ENCODE results near the gene SLC1A7.
A peak's percentile ranks its signal among the peaks of the same experiment; 100 is the strongest.
"Not testable (repeated sequence)": the region's sequence is repeated elsewhere in the genome, so short reads cannot be mapped to it uniquely, and the experiment has no call there.

SLC1A7 gene

DNA sequence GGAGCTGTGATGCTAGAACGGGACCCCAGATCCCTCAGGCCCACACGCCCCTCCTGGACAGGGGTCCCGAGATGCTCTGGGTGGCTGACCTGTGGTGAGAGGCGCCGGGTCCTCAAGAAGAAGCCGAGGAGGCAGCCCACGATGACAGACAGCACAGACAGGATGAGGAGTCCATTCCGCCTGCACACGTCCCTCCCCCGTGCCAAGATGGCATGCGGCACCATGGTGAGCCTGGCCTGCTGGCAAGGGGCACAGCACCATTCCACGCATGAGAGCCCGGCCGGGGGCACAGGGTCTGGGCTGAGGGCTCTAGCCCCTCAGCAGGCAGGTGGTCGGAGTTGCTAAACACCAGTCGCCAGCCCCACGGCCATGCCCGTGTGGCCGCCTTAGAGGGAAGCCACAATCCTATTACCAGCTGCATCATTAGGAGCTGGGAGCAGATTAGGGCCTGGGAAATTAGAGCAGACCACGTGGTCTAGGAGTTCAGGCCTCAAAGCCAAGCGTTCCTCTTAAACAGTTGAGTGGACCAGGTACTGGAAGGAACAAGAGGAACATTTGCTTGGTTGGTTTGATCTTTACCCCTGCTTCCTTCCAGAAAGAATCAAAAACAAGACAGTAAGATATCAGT lies at the start of gene SLC1A7:
SLC1A7 (minus strand) TSS at position 413 of the 628 bp plus-strand sequence; CDS start at position 224, 189 bp downstream.
- DNase-seq = no peak

DNA sequence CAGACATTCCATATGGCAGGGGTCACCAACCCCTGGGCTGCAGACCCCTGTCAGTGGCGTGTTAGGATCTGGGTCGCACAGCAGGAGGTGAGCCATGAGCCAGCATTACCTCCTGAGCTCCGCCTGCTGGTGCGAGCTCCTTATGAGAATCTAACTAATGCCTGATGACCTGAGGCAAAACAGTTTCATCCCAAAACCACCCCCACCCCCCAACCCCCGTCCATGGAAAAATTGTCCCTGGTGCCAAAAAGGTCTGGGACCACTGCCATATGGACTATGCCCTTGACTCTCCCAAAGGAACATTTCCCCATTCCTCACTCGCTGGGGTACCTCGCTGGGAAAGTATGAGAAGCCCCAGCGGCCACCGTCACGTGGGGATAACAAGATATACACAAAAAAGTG lies 47.8 kb upstream of the SLC1A7 start:
- DNase-seq = no peak

DNA sequence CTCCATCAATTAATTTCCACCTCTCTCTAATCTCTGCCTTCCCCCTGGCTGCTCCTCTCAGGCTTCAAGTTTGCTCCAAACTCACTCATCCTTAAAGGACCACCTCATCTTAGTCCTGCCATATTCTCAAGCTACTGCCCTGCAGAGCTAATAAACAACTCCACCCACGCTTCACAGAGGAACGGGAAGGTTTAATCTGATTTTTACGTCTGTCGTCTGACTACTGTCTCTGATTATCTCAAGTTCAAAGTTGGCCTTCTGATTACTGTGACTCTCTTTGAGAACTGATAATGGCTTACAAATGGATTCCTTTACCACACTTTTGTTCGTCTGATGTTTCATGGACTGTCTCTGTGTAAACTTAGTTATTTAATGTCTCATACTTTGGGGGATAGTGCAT lies 46.6 kb upstream of the SLC1A7 start:
- DNase-seq = no peak

DNA sequence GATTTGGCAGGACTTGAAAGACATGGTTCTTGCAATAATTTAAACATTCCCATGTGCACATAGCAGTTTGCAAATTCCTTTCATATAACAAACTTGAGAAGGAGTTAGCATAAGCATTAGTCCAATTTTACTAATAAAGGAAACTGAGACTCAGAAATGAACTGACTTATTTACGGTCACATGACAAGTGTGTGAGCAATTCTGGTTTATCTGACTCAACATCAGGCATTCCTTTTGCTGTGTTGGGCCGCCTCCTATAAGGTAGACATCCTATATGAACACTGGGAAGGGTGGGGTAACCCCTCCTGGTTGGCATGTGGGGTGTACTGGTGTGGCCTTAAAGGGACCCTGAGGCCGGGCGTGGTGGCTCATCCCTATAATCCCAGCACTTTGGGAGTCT lies 45.7 kb upstream of the SLC1A7 start:
- no peak for DNase-seq

DNA sequence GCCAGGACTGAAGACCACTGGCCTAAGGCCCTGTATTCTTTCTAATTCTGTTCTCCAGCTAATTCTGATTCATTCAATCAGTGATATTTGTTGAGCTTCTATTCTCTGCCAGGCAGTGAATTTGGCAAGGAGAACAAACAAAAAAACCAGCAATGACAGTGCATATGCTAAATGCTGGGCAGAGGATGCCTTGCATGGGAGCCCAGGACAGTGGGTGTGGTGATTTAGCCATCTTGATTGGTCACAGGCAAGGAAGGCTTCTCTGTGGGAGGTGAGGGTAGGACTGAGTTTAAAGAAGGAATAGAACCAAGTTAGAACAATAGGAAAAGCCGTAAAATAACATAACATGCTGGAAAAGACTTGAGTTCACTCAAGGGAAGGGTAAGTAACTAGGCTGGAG lies 45.0 kb upstream of the SLC1A7 start:
- no peak for DNase-seq

DNA sequence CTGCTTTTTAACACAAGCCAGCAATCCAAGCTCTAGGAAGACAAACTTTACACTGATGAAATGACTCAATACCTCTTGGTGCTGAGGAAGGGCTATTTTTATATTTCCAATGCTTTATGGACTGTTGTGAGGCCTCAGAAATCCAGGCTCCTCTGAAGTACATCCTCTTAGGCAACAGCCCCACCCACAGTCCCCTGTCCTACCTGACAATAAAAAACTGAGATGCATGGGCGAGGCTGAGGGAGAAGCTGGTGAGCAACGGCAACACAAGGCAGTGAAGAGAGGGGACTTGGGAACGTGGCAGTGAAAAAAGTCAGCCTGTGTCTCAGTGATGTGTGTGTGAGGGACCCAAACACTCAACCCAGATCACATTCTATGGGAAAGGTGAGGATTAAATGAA lies 44.1 kb upstream of the SLC1A7 start:
- no peak for DNase-seq

DNA sequence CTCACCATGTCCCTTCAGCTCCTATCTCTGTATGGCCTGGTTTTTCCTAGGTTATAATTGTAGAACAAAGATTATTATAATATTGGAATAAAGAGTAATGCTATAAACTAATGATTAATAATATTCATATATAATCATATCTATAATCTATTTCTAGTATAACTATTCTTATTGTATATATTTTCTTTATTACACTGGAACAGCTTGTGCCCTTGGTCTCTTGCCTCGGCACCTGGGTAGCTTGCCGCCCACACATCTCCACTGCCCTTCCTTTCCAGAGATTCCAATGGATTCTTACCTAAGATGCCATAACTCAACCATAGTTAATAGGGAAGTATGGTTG lies 43.5 kb upstream of the SLC1A7 start:
- DNase-seq = not testable (repeated sequence)

DNA sequence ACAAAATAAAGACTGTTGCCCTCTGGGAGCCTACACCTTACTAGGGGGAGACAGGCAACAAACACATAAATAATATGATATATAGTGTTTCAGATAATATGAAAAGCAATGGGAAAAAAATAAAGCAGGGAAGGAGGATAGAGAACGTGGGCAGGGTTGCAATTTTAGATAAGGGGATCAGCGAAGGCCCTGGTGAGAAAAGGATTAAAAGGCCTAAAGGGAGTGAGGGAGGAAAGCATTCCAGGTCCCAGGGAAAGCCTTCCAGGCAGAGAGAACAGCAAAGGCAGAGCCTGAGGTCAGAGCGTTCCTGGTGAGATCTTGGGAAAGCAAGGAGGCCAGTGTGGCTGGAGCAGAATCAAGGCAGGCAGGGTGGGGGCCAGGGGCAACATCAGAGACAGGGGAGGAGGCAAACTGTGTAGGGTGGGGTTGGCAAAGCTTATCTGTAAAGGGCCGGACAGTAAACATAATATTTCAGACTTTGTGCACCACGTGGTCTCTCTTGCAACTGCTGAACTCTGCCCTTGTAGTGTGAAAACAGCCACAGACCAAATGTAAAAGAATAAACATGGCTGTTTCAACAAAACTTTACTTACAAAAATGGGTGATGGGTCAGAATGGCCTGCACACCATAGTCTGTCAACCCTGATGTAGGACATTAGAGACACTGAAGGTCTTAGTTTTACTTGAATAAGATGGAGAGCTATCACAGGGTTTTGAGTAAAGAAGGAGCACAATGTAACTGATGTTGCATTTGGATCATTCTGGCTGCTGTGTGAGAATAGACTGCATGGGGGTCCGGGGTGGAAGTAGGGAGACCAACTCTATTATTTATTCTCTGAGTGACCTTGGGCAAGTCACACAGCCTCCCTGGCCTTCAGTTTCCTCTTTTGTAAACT lies 40.9 kb upstream of the SLC1A7 start:
- DNase-seq = no peak

DNA sequence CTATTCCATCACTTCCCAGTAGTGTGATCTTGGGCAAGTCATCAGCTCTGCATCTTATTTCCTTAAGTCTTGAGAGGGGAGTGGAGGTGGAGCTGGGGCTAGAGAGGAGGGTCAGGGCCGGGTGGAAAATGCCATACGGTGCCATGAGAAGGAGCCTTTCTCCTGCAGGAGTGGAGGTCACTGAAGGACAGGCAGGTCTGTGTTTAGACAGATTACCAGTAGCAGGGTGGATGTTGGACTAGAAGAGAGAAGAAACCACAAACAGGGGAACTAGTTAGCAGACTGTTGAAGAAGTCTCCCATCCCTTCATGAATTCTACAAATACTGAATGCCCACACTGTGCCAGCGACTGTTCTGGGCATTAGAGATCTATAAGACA lies 40.3 kb upstream of the SLC1A7 start:
- no peak for DNase-seq

DNA sequence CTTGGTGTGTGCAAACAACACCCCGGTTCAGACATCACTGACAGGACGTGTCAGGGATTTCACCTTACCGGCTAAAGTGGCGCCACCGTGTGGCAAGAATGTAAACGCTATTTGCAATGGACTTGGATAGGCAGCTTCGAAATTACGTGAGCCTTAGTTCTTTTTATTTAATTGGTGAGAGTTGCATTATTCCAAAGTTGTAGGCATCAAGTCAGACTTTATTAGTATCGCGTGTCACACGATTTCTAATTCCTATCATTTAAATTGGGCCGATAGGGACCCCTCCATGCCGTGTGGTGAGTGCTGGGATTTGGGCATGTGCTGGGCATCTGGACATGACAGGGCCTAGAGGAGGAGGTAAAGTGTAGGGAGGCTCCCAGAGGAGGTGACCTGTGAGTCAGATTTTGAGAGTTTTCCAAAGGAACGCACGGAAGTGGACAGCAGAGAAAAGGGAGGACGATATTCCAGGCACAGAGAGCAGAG lies 39.7 kb upstream of the SLC1A7 start:
- DNase-seq = peak; percentile 91

DNA sequence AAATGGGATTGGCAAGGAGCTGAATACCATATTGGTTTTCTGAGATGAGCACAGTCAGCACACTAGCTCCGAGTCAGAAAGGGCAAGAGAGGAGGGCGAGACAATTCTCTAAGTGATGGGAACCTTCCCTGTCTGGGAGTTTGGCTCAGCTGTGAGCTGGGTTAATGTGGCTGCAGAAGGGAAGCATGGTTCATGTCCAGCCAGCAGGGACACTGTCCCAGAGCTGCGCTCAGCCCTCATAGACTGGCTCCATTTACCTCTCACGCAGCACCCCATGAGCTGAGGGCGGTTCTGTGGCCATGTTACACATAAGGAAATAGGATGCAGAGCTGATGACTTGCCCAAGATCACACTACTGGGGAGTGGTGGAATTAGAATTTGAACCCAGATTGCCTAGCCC lies 38.5 kb upstream of the SLC1A7 start:
- DNase-seq = no peak

DNA sequence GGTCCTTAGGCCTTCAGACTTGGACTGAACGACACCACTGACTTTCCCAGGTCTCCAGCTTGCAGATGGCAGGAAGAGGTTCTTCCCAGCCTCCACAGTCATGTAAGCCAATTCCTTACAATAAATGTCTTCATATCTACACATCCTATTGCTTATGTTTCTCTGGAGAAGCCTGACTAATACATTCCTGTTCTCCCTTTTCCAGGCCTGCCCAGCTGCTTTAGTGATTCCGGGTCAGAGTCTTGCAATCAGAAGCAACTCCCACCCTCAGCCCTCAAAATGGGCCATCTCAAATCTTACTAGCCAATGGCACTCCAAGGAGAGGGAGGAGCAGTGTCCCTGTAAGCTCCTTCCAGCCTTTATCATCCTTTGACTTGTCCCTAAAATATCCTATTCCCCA lies 37.8 kb upstream of the SLC1A7 start:
- no peak for DNase-seq

DNA sequence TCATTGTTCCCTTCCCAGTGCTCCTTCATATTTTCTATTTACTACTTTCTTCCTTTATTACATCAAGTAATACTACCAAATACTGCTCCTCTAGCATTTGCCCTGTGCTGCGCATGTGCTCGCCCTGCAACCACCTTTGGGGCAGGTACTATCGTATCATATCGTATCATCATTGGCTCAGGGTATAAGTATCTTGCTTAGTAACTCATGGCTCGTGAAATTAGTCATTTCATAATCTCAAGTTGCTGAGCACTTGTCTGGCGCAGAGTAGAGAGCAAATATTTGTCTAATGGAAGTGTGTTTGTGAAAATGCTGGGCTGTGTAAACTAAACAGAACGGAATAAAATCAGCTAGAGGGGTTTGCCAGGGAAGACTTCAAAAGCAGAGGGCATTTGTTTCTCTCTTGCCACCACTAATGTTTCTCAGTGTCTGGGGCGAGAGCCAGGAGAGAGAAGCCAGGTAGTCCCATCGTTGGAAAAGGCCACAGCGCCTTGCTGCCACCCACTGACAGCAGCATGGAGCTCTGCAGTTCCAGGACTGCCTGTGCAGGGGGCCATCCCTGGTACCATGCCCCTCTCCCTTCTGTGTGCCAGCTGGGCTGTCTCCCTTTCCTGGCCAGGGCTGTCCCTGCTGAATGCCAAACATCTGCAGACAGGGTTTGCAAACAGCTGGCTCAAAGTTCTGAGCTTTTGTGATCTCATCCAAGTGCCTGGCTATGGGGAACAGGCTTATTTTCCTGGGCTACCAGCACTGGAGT lies 34.2 kb upstream of the SLC1A7 start:
- no peak for DNase-seq

DNA sequence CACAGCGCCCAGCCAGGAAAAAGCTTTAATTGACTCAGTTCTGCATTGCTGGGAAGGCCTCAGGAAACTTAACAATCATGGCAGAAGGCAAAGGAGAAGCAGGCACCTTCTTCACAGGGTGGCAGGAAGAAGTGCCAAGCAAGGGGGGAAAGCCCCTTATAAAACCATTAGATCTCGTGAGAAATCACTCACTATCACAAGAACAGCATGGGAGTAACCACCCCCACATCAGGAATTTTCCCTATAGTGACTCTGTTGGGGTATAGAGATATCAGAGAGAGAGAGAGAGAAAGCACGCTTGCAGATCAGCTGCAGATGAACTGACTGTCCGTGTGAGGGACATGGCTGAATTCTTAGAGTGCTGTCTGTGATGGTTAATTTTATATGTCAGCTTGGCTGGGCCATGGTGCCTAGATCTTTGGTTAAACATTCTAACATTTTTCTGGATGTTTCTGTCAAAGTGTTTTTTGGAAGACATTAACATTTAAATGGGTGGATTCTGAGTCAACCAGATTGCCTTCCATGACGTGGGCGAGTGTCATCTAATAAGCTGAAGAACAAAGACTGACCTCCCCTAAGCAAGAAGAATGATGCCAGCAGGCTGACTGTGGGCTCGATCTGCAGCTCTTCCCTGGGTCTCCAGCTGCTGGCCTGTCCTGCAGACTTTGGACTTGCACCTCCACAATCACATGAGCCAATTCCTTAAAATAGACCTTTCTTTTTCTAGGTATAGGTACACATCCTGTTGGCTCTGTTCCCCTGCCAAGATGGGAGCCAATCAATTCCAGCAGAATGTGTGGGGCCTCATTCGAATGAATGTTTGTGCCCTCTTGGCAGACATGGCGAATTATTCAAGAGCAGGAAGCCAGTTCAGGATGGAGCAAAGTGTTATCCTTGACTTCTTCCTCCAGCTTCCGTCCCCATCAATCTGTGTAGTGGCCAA lies 32.8 kb upstream of the SLC1A7 start:
- DNase-seq = no peak

DNA sequence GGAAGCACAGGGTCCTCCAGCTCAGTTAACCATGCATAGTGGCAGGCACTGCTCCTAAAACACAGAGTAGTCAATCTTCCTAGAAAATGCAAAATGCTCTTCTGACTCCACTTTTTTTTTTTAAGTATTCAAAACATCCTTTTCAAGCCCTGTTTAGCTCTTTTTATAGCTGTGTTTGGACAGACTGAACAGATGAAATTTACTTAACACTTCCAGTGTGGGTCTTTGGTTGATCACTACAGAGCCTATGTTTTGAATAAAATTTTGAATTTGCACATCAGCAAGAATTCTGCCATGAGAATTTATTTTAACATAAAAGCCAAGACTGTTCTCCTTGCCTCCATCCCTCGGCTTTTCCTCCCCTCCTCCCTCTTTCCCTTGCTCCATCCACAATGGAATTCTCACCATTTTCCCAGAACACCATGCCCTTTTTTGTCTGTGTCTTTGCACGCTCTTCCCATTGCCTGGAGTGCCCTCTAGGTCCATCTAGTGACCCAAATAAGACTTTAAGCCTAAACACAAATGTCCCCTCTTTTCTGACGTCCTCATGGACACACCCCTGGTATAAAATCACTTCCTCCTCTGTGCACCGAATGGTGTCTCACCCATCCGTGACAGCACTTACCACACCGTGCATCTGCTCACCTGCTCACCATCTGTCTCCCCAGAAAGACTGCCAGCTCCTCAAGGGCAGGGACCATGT lies 30.1 kb upstream of the SLC1A7 start:
- DNase-seq = no peak

DNA sequence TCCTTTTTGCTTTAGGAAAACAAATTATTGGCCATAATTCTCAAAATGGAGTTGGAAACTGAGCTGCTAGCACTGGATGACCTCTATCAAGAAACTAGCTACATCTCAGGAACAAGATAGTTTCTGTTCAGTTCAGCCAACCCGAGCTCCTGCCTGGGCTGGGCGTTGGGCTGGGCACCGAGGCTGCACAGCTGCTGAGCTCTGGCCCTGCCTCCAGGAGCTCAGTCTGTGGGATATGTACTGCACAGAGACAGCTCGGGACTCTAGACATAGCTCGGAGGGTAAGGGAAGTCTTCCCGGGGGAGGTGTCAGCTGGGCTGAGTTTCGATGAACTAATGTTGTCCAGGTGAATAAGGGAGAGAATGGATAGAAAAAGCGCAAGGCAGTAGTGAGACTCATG lies 24.5 kb upstream of the SLC1A7 start:
- DNase-seq = no peak

DNA sequence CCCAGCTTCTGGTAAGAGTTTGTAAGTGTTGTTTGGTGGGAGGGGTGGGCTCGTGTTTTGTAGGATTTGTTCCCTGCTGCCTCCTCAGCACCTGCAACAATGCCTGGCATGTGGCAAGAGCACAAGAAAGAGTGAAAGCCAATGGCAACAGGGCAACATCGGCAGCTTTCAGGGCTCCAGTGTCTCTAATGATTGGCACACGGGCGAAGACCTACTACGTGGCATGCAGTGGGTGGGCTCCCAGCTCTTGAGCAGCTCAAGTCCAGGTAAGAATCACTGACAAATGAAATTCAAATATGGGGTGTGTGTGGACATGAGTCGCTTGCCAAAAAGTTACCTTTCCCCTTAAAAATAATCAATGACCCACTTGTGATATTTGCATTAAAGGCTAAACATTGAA lies 23.9 kb upstream of the SLC1A7 start:
- DNase-seq = no peak

DNA sequence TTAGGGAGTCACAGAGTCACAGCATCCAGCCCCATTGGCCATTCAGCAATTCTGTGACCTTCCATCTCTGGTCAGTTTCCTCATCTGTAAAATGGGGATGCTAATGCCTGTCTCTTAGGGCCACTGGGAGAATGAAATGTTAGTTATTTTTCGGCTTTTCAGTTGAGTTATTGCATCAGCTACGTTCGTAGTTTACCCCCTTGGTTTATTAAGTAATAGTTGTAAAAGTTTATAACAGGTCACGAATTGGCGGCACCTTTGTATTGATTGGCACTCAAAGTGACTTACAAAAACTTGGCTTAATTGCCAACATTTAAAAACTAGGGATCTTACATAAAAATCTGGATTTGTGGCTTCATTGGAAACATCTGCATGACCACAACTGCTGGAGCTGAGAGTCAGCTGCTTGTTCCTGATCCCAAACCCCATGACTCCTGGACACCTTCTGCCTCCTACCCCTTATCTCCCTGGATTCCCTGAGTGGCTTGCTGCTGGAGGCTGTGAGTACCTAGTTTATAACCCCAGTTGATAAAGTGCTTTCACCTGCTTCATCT lies 23.0 kb upstream of the SLC1A7 start:
- no peak for DNase-seq

DNA sequence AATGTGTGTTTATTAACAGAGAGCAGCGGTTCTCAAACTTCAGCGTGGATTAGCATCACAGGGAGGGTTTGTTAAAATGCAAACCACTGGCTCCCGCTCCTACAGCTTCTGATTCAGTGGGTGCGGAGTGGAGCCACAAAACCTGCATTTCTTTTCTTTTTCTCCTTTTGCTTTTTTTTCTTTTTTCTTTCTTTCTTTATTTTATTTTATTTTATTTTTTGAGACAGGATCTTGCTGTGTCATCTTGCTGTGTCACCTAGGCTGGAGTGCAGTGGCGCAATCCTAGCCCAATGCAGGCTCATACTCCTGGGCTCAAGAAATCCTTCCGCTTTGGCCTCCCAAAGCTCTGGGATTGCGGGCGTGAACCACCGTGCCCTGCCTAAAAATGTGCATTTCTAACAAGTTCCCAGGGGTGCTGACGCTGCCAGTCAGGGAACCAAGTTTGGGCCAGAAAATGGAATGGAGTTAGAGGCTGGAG lies 20.9 kb upstream of the SLC1A7 start:
- no peak for DNase-seq

DNA sequence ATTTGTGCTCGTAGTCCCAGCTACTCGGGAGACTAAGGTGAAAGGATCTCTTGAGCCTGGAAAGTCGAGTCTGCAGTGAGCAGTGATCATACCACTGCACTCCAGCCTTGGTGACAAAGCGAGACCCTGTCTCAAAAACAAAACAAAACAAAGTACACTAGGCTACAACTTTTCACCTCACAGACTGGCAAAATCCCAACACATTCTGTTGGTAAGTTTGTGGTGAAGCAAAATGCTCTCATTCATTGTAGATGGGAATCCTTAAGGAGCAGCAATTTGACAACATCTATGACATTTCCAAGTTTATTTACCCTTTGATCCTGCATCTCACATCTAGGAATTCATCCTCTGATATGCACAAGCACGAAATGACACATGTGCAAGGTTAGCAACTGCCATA lies 20.2 kb upstream of the SLC1A7 start:
- no peak for DNase-seq

DNA sequence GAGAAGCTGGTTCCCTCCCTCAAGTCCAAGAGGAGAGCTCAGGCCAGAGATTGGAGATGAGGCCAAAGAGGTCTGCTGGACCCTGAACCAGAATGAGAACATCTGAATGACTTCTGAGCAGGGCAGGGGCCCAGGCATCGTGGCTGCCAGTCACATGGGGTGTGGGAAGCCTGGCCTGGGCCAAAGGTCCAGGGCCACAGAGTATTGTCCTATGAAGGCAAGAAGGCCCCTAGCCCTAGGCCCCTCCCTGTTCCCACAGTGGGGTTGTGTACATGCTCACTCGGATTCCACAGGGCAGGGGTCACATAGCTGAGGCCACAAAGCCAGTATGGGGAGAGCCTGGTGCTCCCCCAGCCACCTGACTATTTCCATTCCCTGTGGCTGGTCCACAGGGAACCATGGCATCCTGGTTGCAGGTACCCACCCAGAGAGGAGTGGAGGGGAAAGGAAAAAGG lies 18.5 kb upstream of the SLC1A7 start:
- DNase-seq = no peak
